Measurements from ENCODE around the gene VEZF1. TPM values are rescaled to one million over a fixed set of nuclear protein-coding genes. Genes with fewer than 3 reads are reported as not detected.

Gene VEZF1
- total RNA-seq, 1 donor from 2014 or later: 110 TPM

DNA sequence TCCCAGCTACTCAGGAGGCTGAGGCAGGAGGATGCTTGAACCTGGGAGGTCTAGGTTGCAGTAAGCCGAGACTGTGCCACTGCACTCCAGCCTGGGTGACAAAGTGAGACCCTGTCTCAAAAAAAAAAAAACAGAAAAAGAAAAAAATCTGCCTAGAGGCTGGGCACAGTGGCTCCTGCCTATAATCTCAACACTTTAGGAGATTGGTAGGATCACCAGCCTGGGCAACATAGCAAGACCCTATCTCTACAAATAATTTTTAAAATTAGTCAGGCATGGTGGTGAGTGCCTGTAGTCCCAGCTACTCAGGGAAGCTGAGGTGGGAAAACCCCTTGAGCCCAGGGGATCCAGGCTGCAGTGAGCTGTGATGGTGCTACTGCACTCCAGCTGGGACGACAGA, 50.6 kb downstream of the VEZF1 start:
- TF ChIP-seq, protein P1, sequence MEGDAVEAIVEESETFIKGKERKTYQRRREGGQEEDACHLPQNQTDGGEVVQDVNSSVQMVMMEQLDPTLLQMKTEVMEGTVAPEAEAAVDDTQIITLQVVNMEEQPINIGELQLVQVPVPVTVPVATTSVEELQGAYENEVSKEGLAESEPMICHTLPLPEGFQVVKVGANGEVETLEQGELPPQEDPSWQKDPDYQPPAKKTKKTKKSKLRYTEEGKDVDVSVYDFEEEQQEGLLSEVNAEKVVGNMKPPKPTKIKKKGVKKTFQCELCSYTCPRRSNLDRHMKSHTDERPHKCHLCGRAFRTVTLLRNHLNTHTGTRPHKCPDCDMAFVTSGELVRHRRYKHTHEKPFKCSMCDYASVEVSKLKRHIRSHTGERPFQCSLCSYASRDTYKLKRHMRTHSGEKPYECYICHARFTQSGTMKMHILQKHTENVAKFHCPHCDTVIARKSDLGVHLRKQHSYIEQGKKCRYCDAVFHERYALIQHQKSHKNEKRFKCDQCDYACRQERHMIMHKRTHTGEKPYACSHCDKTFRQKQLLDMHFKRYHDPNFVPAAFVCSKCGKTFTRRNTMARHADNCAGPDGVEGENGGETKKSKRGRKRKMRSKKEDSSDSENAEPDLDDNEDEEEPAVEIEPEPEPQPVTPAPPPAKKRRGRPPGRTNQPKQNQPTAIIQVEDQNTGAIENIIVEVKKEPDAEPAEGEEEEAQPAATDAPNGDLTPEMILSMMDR (IDR thresholded peaks at IDR 0.05; ENCODE audit: unreplicated experiment): no peak
- no peak overlapping the region for H3K4me3 Mint-ChIP-seq (ENCODE audit: low read depth)
- no peak overlapping the region for H3K27ac Mint-ChIP-seq
- peaks cover 36% of the 10 kb centered on the region for H3K4me1 Mint-ChIP-seq (ENCODE audit: low read depth)
- DNase-seq (ENCODE audit: low spot score, unreplicated experiment): no peak
- H3K9me3 Mint-ChIP-seq (ENCODE audit: low read depth): no peaks in the 10 kb centered on the region
- H3K27me3 Mint-ChIP-seq: no peaks in the 10 kb centered on the region
- no peaks in the 10 kb centered on the region for H3K36me3 Mint-ChIP-seq (ENCODE audit: insufficient read depth)

DNA sequence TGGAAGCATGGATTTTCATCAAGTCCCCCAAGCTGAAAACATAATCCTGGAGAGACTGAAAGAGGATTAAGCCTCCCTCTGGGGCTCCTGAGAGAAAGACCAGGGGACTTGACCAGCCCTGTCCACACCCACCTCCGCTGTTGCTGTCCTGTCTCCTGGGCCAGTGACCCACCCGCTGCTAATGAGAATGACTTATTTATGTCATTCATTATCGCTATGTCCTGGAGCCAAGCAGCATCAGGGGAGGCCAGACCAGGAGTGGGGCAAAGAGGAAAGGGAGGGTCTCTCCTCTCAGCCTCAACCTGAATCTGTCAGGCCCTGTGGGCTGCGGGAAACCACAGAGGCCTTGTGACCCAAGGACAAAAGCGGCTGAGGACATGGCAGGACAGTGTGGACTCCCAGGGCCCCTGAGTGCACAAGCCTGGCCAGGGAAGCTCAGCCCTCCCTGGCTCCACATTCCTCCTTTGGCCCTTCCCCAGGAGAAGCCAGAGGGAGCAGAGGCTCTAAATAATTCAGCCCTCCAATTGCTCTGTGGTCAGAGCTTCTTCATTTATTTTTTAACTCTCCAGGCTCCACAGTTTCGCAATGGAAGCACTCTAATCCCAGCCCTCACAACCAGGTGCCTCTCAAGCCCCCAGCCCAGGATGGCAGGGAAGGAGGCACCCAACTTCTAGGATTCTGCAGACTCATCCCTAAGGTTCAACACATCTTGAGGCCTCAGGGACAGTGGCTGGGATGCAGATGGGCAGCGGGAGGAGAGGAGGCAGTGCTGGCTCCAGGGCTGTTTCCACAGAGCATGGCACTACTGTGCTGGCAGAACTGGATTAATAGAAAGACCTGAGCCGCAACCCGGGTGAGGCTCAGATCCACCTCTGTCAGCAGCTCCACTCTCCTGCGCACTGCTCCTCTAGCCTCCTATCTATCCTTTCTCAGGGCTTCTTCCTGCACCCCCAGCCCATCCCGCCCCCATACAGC, 51.9 kb downstream of the VEZF1 start:
- H3K27ac Mint-ChIP-seq: peak overlapping the region; percentile 99
- H3K9me3 Mint-ChIP-seq (ENCODE audit: low read depth): no peaks in the 10 kb centered on the region
- H3K36me3 Mint-ChIP-seq (ENCODE audit: insufficient read depth): no peaks in the 10 kb centered on the region
- H3K4me1 Mint-ChIP-seq (ENCODE audit: low read depth): peaks cover 36% of the 10 kb centered on the region
- DNase-seq (ENCODE audit: low spot score, unreplicated experiment): no peak
- TF ChIP-seq, protein P1 (IDR thresholded peaks at IDR 0.05; ENCODE audit: unreplicated experiment): no peak
- no peaks in the 10 kb centered on the region for H3K27me3 Mint-ChIP-seq
- no peak overlapping the region for H3K4me3 Mint-ChIP-seq (ENCODE audit: low read depth)

- H3K4me3 Mint-ChIP-seq (ENCODE audit: low read depth): no peak overlapping the region
- no peaks in the 10 kb centered on the region for H3K9me3 Mint-ChIP-seq (ENCODE audit: low read depth)
- peaks cover 37% of the 10 kb centered on the region for H3K4me1 Mint-ChIP-seq (ENCODE audit: low read depth)
- peak overlapping the region; percentile 38 for H3K27ac Mint-ChIP-seq
- TF ChIP-seq, protein P1 (IDR thresholded peaks at IDR 0.05; ENCODE audit: unreplicated experiment): no peak
- no peaks in the 10 kb centered on the region for H3K27me3 Mint-ChIP-seq
- no peak for DNase-seq (ENCODE audit: low spot score, unreplicated experiment)
- H3K36me3 Mint-ChIP-seq (ENCODE audit: insufficient read depth): no peaks in the 10 kb centered on the region
Observed at GRCh38 chr17:57931488-57932137, 56.4 kb downstream of the VEZF1 start.

DNA sequence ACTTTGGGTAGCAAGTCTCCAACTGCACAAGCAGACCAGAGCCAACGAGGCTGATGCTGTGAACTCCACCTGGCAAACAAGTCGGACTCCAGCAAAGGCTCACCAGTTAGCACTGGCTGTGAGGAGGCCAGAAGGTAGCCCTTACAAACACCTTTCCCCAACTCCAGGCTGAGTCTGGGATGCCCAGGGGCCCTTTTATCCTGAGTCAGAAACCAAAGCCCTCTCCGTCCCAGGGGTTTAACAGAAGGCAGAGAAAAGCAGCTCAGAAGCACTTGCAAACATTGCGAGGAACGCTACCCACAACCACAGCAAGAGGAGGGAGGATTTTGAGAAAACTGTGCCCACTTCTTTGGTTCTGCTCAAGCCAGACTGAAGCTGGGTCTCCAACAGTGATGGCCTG, 57.8 kb downstream of the VEZF1 start:
- H3K4me1 Mint-ChIP-seq (ENCODE audit: low read depth): peaks cover 30% of the 10 kb centered on the region
- H3K36me3 Mint-ChIP-seq (ENCODE audit: insufficient read depth): no peaks in the 10 kb centered on the region
- TF ChIP-seq, protein P1 (IDR thresholded peaks at IDR 0.05; ENCODE audit: unreplicated experiment): no peak
- H3K4me3 Mint-ChIP-seq (ENCODE audit: low read depth): no peak overlapping the region
- H3K9me3 Mint-ChIP-seq (ENCODE audit: low read depth): no peaks in the 10 kb centered on the region
- no peak for DNase-seq (ENCODE audit: low spot score, unreplicated experiment)
- peak overlapping the region; percentile 18 for H3K27ac Mint-ChIP-seq
- no peaks in the 10 kb centered on the region for H3K27me3 Mint-ChIP-seq

DNA sequence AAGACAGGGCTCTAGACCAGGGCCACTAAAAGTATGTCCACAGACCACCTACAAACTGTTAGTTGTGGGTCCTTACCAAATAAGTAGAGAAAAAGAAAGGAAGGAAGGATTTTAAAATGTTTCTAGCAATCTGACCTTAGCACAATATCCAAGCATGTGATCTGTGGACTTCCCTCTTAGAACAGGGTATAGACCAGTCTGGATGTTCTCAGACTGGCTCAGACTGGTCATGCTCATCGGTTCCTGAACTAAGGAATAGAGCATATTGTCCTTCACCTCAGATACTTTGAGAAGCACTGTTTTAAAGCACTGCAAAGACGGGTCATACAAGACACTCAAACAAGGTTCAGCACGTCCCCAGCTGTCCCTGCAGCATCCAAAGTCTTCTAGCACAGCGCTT, 58.7 kb downstream of the VEZF1 start:
- Mint-ChIP-seq H3K27me3 (no peaks in the 10 kb centered on the region), H3K36me3 (ENCODE audit: insufficient read depth) (no peaks in the 10 kb centered on the region), H3K27ac (no peak overlapping the region), H3K9me3 (ENCODE audit: low read depth) (no peaks in the 10 kb centered on the region), H3K4me3 (ENCODE audit: low read depth) (no peak overlapping the region), H3K4me1 (ENCODE audit: low read depth) (peaks cover 27% of the 10 kb centered on the region)
- TF ChIP-seq, protein P1 (IDR thresholded peaks at IDR 0.05; ENCODE audit: unreplicated experiment): no peak
- DNase-seq (ENCODE audit: low spot score, unreplicated experiment): no peak
